Sigmoid colon (tissue), 4 donors: Measurements from ENCODE around the gene VAT1L.

Experiments used
- CTCF ChIP-seq, 4 experiments: fragments of 450-650 bp in 3 of 4; fragments of 200-600 bp in 1 of 4; IDR thresholded peaks; one replicate each; pipeline ENCODE4 v1.5.1; 2016 to 2019; ENCODE audit warnings: antibody characterized with exemption in 4 of 4, mild to moderate bottlenecking in 3 of 4, moderate library complexity in 2 of 4
- EP300 ChIP-seq, 4 donors: sonication (generic); formaldehyde crosslinking; IDR thresholded peaks; one replicate each; pipeline ENCODE4 v1.6.1; 2017; ENCODE audit warnings: antibody characterized with exemption in 4 of 4
- POLR2A ChIP-seq, 2 donors: fragments of 450-650 bp; IDR thresholded peaks; one replicate each; pipeline ENCODE4 v1.6.1; 2016; ENCODE audit warnings: antibody characterized with exemption in 2 of 2, mild to moderate bottlenecking in 2 of 2, moderate library complexity in 2 of 2

GRCh38 chr16:77838597-77839255 is 50.4 kb downstream of the VAT1L start:
- TF ChIP-seq EP300 (IDR thresholded peaks at IDR 0.05) (no peak), POLR2A (IDR thresholded peaks at IDR 0.05) (no peak), CTCF (IDR thresholded peaks at IDR 0.05) (no peak)
